Gastroesophageal sphincter (tissue), 3 donors: ENCODE data around the gene B3GNT8.

ENCODE experiments used
- EP300 ChIP-seq: sonication (generic); formaldehyde crosslinking; IDR thresholded peaks from one replicate; pipeline ENCODE4 v1.6.1; 2017; ENCODE audit warnings: antibody characterized with exemption, mild to moderate bottlenecking
- POLR2A ChIP-seq, 2 donors: fragments of 450-650 bp; IDR thresholded peaks; one replicate each; pipeline ENCODE4 v1.6.1; 2017; ENCODE audit warnings: antibody characterized with exemption in 2 of 2, mild to moderate bottlenecking in 2 of 2, moderate library complexity in 1 of 2
- POLR2AphosphoS5 ChIP-seq: sonication (generic); formaldehyde crosslinking; IDR thresholded peaks from one replicate; pipeline ENCODE4 v1.6.1; 2017; ENCODE audit warnings: antibody characterized with exemption
- TF ChIP-seq, protein P1 (sequence below), 4 experiments: fragments of 200-600 bp in 2 of 4; fragments of 450-650 bp in 2 of 4; sonication (generic) in 1 of 4; IDR thresholded peaks; one replicate each; pipeline ENCODE4 v1.5.1; 2017 to 2019; ENCODE audit warnings: antibody characterized with exemption in 4 of 4, mild to moderate bottlenecking in 2 of 4, moderate library complexity in 2 of 4

DNA sequence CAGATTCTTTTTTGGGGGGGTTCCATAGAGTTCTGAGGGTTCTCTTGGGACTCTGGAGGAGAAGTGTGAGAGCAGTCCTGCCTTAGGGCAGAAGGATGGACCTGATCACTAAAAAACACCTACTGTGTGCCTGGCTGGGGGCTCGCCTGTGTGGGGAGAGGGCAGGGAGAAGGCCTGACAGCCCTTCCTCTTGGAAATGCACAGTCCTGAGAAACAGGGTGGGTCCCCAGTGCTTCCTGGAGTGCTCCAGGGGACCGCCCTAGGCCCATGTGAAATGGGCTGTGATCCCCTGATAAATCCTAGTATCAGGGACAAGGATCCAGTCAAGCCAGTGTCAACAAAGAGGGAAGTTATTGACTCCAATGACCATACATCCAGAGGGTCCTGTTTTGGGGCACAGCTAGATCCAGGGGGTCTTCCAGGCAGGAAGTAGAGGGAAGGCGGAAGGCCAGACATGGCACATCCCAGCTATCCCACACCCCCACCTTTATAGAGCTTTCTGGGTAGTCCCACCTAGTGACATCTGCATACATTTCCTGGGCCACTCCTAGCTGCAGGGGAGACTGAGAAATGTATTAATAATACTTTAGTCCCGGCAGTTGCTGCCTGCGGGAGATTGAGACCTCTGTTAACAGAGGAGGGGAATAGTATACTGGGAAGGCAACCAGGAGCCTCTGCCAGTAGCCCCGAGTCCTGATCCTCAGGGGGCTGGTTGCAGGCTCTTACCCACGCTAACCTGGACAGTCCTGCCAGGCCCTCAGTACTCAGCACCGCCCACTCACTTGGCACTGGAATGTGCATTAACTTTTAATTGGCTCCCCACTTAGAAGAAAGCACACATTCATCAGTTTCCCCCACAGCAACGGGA lies 15.8 kb downstream of the B3GNT8 start:
- TF ChIP-seq, protein P1, sequence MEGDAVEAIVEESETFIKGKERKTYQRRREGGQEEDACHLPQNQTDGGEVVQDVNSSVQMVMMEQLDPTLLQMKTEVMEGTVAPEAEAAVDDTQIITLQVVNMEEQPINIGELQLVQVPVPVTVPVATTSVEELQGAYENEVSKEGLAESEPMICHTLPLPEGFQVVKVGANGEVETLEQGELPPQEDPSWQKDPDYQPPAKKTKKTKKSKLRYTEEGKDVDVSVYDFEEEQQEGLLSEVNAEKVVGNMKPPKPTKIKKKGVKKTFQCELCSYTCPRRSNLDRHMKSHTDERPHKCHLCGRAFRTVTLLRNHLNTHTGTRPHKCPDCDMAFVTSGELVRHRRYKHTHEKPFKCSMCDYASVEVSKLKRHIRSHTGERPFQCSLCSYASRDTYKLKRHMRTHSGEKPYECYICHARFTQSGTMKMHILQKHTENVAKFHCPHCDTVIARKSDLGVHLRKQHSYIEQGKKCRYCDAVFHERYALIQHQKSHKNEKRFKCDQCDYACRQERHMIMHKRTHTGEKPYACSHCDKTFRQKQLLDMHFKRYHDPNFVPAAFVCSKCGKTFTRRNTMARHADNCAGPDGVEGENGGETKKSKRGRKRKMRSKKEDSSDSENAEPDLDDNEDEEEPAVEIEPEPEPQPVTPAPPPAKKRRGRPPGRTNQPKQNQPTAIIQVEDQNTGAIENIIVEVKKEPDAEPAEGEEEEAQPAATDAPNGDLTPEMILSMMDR (IDR thresholded peaks at IDR 0.05) = no peak
- TF ChIP-seq EP300 (no peak), POLR2A (IDR thresholded peaks at IDR 0.05) (no peak), POLR2AphosphoS5 (no peak)
